H9 (cell line): ENCODE data around the gene ATP8A2. TPM values are rescaled to one million over a fixed set of nuclear protein-coding genes. Genes with fewer than 3 reads are reported as not detected.

Experiments
- DNase-seq: peaks from one replicate; pipeline ENCODE4 v3.0.0-alpha.2; 2017
- H2AFZ ChIP-seq: one replicate; pipeline ENCODE4 v1.6.1; 2013; ENCODE audit warnings: mild to moderate bottlenecking, low read length, control low read depth, moderate library complexity
- H2AK5ac ChIP-seq: 2 replicates; pipeline ENCODE4 v1.6.1; 2013; ENCODE audit warnings: low read length, control low read depth, mixed read lengths; ENCODE audit not compliant: insufficient read length
- H2BK120ac ChIP-seq: one replicate; pipeline ENCODE4 v1.6.1; 2013; ENCODE audit warnings: low read depth, mild to moderate bottlenecking, low read length, control low read depth, inconsistent platforms; ENCODE audit not compliant: poor library complexity, severe bottlenecking
- H2BK12ac ChIP-seq: 2 replicates; pipeline ENCODE4 v1.6.1; 2013; ENCODE audit warnings: low read length, control low read depth, mixed read lengths, low read depth; ENCODE audit not compliant: insufficient read length
- H2BK15ac ChIP-seq: 2 replicates; pipeline ENCODE4 v1.6.1; 2013; ENCODE audit warnings: low read depth, low read length, control low read depth
- H2BK20ac ChIP-seq: one replicate; pipeline ENCODE4 v1.6.1; 2013; ENCODE audit warnings: low read depth, mild to moderate bottlenecking, low read length, control low read depth, inconsistent platforms; ENCODE audit not compliant: poor library complexity, severe bottlenecking
- H2BK5ac ChIP-seq: 2 replicates; pipeline ENCODE4 v1.6.1; 2013; ENCODE audit warnings: low read length, control low read depth, mixed read lengths; ENCODE audit not compliant: insufficient read length
- H3K14ac ChIP-seq: 2 replicates; pipeline ENCODE4 v1.6.1; 2013; ENCODE audit warnings: low read length, control low read depth; ENCODE audit not compliant: insufficient read depth
- H3K18ac ChIP-seq: 2 replicates; pipeline ENCODE4 v1.6.1; 2013; ENCODE audit warnings: low read depth, mild to moderate bottlenecking, mixed read lengths, low read length, control low read depth; ENCODE audit not compliant: insufficient read length
- H3K23ac ChIP-seq: 2 replicates; pipeline ENCODE4 v1.6.1; 2013; ENCODE audit warnings: low read length, control low read depth, mixed read lengths, low read depth; ENCODE audit not compliant: insufficient read length
- H3K23me2 ChIP-seq: 2 replicates; pipeline ENCODE4 v1.6.1; 2013; ENCODE audit warnings: low read depth, mild to moderate bottlenecking, mixed read lengths, low read length, control low read depth; ENCODE audit not compliant: insufficient read length, poor library complexity, severe bottlenecking
- H3K27ac ChIP-seq: 2 replicates; pipeline ENCODE4 v1.5.1; 2013; ENCODE audit warnings: low read length, control low read depth, mixed read lengths, low read depth; ENCODE audit not compliant: insufficient read length
- H3K27me3 ChIP-seq: 2 replicates; pipeline ENCODE4 v1.6.1; 2013; ENCODE audit warnings: low read length, control low read depth, inconsistent platforms; ENCODE audit not compliant: insufficient read depth
- H3K4ac ChIP-seq: 2 replicates; pipeline ENCODE4 v1.6.1; 2013; ENCODE audit warnings: low read depth, mild to moderate bottlenecking, control low read depth, inconsistent platforms, low read length, moderate library complexity
- H3K4me1 ChIP-seq: 2 replicates; pipeline ENCODE4 v1.6.1; 2013; ENCODE audit warnings: low read length, control low read depth, inconsistent platforms; ENCODE audit not compliant: insufficient read depth
- H3K4me2 ChIP-seq: 2 replicates; pipeline ENCODE4 v1.6.1; 2013; ENCODE audit warnings: low read length, control low read depth, mixed read lengths; ENCODE audit not compliant: insufficient read length, insufficient read depth
- H3K56ac ChIP-seq: 2 replicates; pipeline ENCODE4 v1.6.1; 2013; ENCODE audit warnings: low read depth, mild to moderate bottlenecking, mixed read lengths, low read length, control low read depth; ENCODE audit not compliant: insufficient read length
- H3K79me1 ChIP-seq: 2 replicates; pipeline ENCODE4 v1.6.1; 2013; ENCODE audit warnings: low read depth, mild to moderate bottlenecking, moderate library complexity, low read length, control low read depth, inconsistent platforms; ENCODE audit not compliant: insufficient read depth, poor library complexity, severe bottlenecking
- H3K79me2 ChIP-seq: 2 replicates; pipeline ENCODE4 v1.6.1; 2013; ENCODE audit warnings: low read length, control low read depth, inconsistent platforms; ENCODE audit not compliant: insufficient read depth
- H3K9ac ChIP-seq: 2 replicates; pipeline ENCODE4 v1.6.1; 2013; ENCODE audit warnings: low read length, control low read depth, mixed read lengths; ENCODE audit not compliant: insufficient read length; ENCODE audit errors: extremely low read depth
- H3K9me3 ChIP-seq: one replicate; pipeline ENCODE4 v1.6.1; 2013; ENCODE audit warnings: low read depth, low read length, inconsistent platforms; ENCODE audit not compliant: control insufficient read depth
- H3T11ph ChIP-seq: one replicate; pipeline ENCODE4 v1.6.1; 2013; ENCODE audit warnings: mild to moderate bottlenecking, low read length, control low read depth, inconsistent platforms
- H4K20me1 ChIP-seq: one replicate; pipeline ENCODE4 v1.6.1; 2013; ENCODE audit not compliant: control insufficient read depth, insufficient read length, insufficient read depth
- H4K5ac ChIP-seq: 2 replicates; pipeline ENCODE4 v1.6.1; 2013; ENCODE audit warnings: low read depth, mild to moderate bottlenecking, mixed read lengths, low read length, control low read depth; ENCODE audit not compliant: insufficient read length
- H4K8ac ChIP-seq: replicated peaks from 2 replicates; pipeline ENCODE4 v1.6.1; 2013; ENCODE audit warnings: low read length, control low read depth, mixed read lengths, low read depth; ENCODE audit not compliant: insufficient read length
- H4K91ac ChIP-seq: 2 replicates; pipeline ENCODE4 v1.6.1; 2013; ENCODE audit warnings: low read depth, mild to moderate bottlenecking, moderate library complexity, mixed read lengths, low read length, control low read depth; ENCODE audit not compliant: insufficient read length
- H3K27ac Mint-ChIP-seq, 3 experiments: 2 replicates in 2 of 3; 3 replicates in 1 of 3; pipeline ENCODE4 v1.8.0; 2020 to 2021; ENCODE audit warnings: mixed read lengths in 3 of 3, mild to moderate bottlenecking in 1 of 3, moderate library complexity in 1 of 3
- H3K27me3 Mint-ChIP-seq: 2 replicates; pipeline ENCODE4 v1.8.0; 2021; ENCODE audit warnings: low read depth, mild to moderate bottlenecking, moderate library complexity, mixed read lengths
- H3K36me3 Mint-ChIP-seq, 3 experiments: 2 replicates in 2 of 3; 3 replicates in 1 of 3; pipeline ENCODE4 v1.8.0; 2020 to 2021; ENCODE audit warnings: low read depth in 3 of 3, mixed read lengths in 3 of 3; ENCODE audit not compliant: insufficient read depth in 1 of 3
- H3K4me1 Mint-ChIP-seq, 2 experiments: 2 replicates each; pipeline ENCODE4 v1.8.0; 2020; ENCODE audit warnings: mixed read lengths in 2 of 2
- H3K4me3 Mint-ChIP-seq, 2 experiments: 2 replicates in 1 of 2; 3 replicates in 1 of 2; pipeline ENCODE4 v1.8.0; 2020 to 2021; ENCODE audit warnings: mild to moderate bottlenecking in 2 of 2, mixed read lengths in 2 of 2, moderate library complexity in 1 of 2
- H3K9me3 Mint-ChIP-seq, 2 experiments: 2 replicates in 1 of 2; 3 replicates in 1 of 2; pipeline ENCODE4 v1.8.0; 2020; ENCODE audit warnings: mild to moderate bottlenecking in 2 of 2, mixed read lengths in 2 of 2, moderate library complexity in 1 of 2
- CTCF ChIP-seq: fragments of 200-600 bp; sonication (generic); conservative IDR thresholded peaks from 3 replicates; pipeline ENCODE4 v1.8.0; 2021; ENCODE audit warnings: antibody characterized with exemption, mild to moderate bottlenecking
- WGBS: extraction: QIAGEN DNeasy Blood & Tissue Kit; methylation state at CpG from one replicate; pipeline ENCODE4 v1.1.7; 2013; ENCODE audit warnings: missing lambda C conversion rate, low lambda C conversion rate, mixed read lengths; ENCODE audit not compliant: insufficient read length; ENCODE audit errors: extremely low coverage; 5-methylcytosine and 5-hydroxymethylcytosine counted together
- total RNA-seq: library from RNA; stranded (reverse); gene quantifications from 2 replicates; pipeline ENCODE4 v1.2.1, GENCODE V29; 2021

The ATP8A2 gene
- total RNA-seq, 1 experiment from 2014 or later: 18.2 TPM

- Histone ChIP-seq H2AK5ac (no peak overlapping the region), H3K56ac (no peak overlapping the region), H3K27ac (no peak overlapping the region), H4K5ac (no peak overlapping the region), H2AFZ (no peak overlapping the region), H4K20me1 (no peaks in the 10 kb centered on the region), H3K4ac (no peak overlapping the region), H2BK15ac (no peak overlapping the region), H3K23ac (no peak overlapping the region), H4K91ac (no peak overlapping the region), H3K79me1 (no peaks in the 10 kb centered on the region), H3K79me2 (no peaks in the 10 kb centered on the region), H2BK12ac (no peak overlapping the region), H3K9ac (no peak overlapping the region), H3K27me3 (no peaks in the 10 kb centered on the region), H2BK120ac (no peak overlapping the region), H3K4me2 (no peak overlapping the region), H3K18ac (no peak overlapping the region), H3T11ph (no peak overlapping the region), H3K4me1 (peaks cover 2% of the 10 kb centered on the region; the same call in 1 of the 2 replicates), H3K23me2 (no peaks in the 10 kb centered on the region), H2BK5ac (no peak overlapping the region), H3K14ac (no peak overlapping the region), H3K9me3 (no peaks in the 10 kb centered on the region), H2BK20ac (no peak overlapping the region), H4K8ac (no peak overlapping the region)
- no peak for DNase-seq
- H3K4me1 Mint-ChIP-seq: peaks cover 31 to 32% of the 10 kb centered on the region in 2 experiments
- H3K27ac Mint-ChIP-seq: no peak overlapping the region
- TF ChIP-seq CTCF: no peak
- H3K36me3 Mint-ChIP-seq: no peaks in the 10 kb centered on the region
- no peaks in the 10 kb centered on the region for H3K27me3 Mint-ChIP-seq
- WGBS: no CpG with 5 or more reads among the region's 3 CpGs
- H3K4me3 Mint-ChIP-seq: no peak overlapping the region
- H3K9me3 Mint-ChIP-seq: no peaks in the 10 kb centered on the region
Measured at GRCh38 chr13:25761041-25761440, 389.3 kb downstream of the ATP8A2 start.
